Esophagus muscularis mucosa (tissue), 4 donors: ENCODE data around the gene KRT6B.

Experiments used
- EP300 ChIP-seq: sonication (generic); formaldehyde crosslinking; IDR thresholded peaks from one replicate; pipeline ENCODE4 v1.6.1; 2017; ENCODE audit warnings: antibody characterized with exemption
- POLR2A ChIP-seq: fragments of 450-650 bp; IDR thresholded peaks from one replicate; pipeline ENCODE4 v1.6.1; 2017; ENCODE audit warnings: antibody characterized with exemption, moderate library complexity, mild to moderate bottlenecking, low read depth
- TF ChIP-seq, protein P1 (sequence below), 3 experiments: fragments of 200-600 bp in 2 of 3; fragments of 450-650 bp in 1 of 3; sonication (generic) in 2 of 3; IDR thresholded peaks; one replicate each; pipeline ENCODE4 v1.5.1; 2017 to 2019; ENCODE audit warnings: antibody characterized with exemption in 3 of 3, mild to moderate bottlenecking in 2 of 3, moderate library complexity in 1 of 3

DNA sequence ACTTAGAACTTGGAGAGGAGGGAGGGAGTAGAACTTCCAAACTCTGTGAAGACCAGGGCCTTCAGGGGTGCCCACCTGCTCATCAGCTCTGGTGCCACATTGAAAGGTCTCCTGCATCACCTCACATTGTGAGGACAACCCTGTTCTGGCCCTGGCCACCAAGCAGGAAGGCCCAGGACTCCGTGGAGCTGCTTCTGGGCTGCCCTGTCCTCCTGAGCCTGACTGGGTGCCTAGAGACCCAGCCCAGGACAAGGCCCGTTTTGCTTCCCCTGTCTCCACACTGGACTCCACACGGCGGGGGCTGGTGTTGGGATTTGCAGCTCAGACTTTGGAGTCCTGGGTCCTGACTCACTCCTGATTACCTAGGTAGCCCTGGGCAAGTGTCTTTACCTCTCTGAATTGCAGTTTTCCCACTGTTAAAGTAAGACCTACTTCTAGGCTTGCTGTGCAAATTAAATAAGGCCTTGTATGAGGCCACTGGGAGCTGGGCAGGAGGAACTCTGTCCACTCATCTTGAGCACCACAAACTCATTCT is 33.3 kb downstream of the KRT6B start:
- TF ChIP-seq EP300 (no peak), POLR2A (no peak)
- TF ChIP-seq, protein P1, sequence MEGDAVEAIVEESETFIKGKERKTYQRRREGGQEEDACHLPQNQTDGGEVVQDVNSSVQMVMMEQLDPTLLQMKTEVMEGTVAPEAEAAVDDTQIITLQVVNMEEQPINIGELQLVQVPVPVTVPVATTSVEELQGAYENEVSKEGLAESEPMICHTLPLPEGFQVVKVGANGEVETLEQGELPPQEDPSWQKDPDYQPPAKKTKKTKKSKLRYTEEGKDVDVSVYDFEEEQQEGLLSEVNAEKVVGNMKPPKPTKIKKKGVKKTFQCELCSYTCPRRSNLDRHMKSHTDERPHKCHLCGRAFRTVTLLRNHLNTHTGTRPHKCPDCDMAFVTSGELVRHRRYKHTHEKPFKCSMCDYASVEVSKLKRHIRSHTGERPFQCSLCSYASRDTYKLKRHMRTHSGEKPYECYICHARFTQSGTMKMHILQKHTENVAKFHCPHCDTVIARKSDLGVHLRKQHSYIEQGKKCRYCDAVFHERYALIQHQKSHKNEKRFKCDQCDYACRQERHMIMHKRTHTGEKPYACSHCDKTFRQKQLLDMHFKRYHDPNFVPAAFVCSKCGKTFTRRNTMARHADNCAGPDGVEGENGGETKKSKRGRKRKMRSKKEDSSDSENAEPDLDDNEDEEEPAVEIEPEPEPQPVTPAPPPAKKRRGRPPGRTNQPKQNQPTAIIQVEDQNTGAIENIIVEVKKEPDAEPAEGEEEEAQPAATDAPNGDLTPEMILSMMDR (IDR thresholded peaks at IDR 0.05) = no peak
